ENCODE measurements around the gene TMEM245. TPM values are rescaled to one million over a fixed set of nuclear protein-coding genes. Genes with fewer than 3 reads are reported as not detected.

TMEM245 gene
- total RNA-seq, 1 experiment from 2014 or later: 34.8 TPM

DNA sequence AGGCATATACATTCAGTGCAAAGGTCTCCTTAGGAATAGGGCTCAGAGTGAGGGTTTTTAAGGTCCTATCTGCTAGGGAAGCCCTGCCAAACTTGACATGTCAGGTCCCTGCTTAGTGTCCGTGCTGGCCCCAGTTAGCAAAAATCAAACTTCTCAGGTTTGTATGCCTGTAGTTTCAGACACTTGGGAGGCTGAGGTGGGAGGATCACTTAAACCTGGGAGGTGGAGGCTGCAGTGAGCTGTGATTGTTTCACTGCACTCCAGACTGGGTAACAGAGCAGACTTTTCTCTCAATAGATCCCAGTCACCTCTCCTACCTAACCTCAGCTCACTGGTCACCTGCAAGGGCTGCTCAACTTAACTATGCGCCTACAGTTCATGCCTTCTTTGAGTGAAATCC is 18.7 kb upstream of the TMEM245 start:
- no TSS peak for BruUV-seq (replicated peaks)
- TF ChIP-seq, protein P1, sequence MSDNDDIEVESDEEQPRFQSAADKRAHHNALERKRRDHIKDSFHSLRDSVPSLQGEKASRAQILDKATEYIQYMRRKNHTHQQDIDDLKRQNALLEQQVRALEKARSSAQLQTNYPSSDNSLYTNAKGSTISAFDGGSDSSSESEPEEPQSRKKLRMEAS (IDR thresholded peaks at IDR 0.05): no peak
- no peak for TF ChIP-seq YY1 (IDR thresholded peaks at IDR 0.05; ENCODE audit: extremely low read depth, insufficient replicate concordance, low read depth, low read length)
- Histone ChIP-seq H3K9me2 (ENCODE audit: insufficient read depth) (no peaks in the 10 kb centered on the region), H3K4me3 (replicated peaks in 1 of 2; ENCODE audit: low read depth in 1 of 2, low read length in 2 of 2) (no peak overlapping the region), H3K9me3 (ENCODE audit: control insufficient read depth in 1 of 2, insufficient read depth in 1 of 2, low read depth in 1 of 2, low read length in 2 of 2) (no peaks in the 10 kb centered on the region), H3K4me1 (ENCODE audit: control insufficient read depth in 1 of 2, insufficient read depth in 2 of 2, low read length in 2 of 2) (no peaks in the 10 kb centered on the region), H3K27me3 (ENCODE audit: insufficient read depth, low read length) (no peaks in the 10 kb centered on the region), H3K36me3 (ENCODE audit: control insufficient read depth in 1 of 2, insufficient read depth in 2 of 2, low read length in 2 of 2) (no peaks in the 10 kb centered on the region), H3K27ac (ENCODE audit: low read depth, low read length) (no peak overlapping the region), H2AFZ (ENCODE audit: low read depth, low read length, poor library complexity, severe bottlenecking) (no peak overlapping the region), H3K9ac (ENCODE audit: low read length) (no peak overlapping the region), H4K20me1 (ENCODE audit: insufficient read depth) (no peaks in the 10 kb centered on the region), H3K4me2 (ENCODE audit: low read length) (no peak overlapping the region), H3K79me2 (ENCODE audit: insufficient read depth, low read length) (no peaks in the 10 kb centered on the region)
- ChIA-PET CTCF (no interaction called here), POLR2A (no interaction called here), RAD21 (ENCODE audit: low non-redundant PET in 1 of 2, low total read pairs in 2 of 2, uncharacterized antibody in 2 of 2, unreplicated experiment in 2 of 2) (no interaction called here)
- intact Hi-C loops (cut with micrococcal nuclease): no loop called here
- DNase-seq (ENCODE audit: low read depth, low spot score): no peak
- ATAC-seq: no peak

DNA sequence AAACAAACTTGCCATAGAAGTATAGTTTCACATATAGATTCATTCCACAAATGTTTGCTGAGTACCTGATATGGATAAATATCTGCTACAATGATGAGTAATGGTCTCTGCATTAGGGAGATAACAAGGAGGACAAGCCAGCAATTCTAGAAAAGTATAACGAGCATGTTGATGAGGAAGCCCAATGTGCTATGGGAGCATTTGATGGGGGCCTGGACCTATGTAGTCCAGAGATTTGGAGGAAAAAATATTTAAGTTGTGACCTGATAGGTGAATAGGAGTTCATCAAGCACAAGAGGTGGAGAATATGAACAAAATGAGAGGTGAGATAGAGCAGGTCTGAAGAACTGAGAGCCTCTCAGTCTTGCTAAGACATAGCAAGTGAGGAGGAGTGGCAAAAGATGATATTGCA is 14.4 kb upstream of the TMEM245 start:
- H3K27me3 ChIP-seq (ENCODE audit: insufficient read depth, low read length): no peaks in the 10 kb centered on the region
- no peaks in the 10 kb centered on the region for H4K20me1 ChIP-seq (ENCODE audit: insufficient read depth)
- no peaks in the 10 kb centered on the region for H3K9me3 ChIP-seq (ENCODE audit: control insufficient read depth in 1 of 2, insufficient read depth in 1 of 2, low read depth in 1 of 2, low read length in 2 of 2)
- H3K4me2 ChIP-seq (ENCODE audit: low read length): no peak overlapping the region
- ATAC-seq: no peak
- H3K9me2 ChIP-seq (ENCODE audit: insufficient read depth): no peaks in the 10 kb centered on the region
- H2AFZ ChIP-seq (ENCODE audit: low read depth, low read length, poor library complexity, severe bottlenecking): no peak overlapping the region
- RAD21 ChIA-PET (ENCODE audit: low non-redundant PET in 1 of 2, low total read pairs in 2 of 2, uncharacterized antibody in 2 of 2, unreplicated experiment in 2 of 2): no interaction called here
- TF ChIP-seq, protein P2, sequence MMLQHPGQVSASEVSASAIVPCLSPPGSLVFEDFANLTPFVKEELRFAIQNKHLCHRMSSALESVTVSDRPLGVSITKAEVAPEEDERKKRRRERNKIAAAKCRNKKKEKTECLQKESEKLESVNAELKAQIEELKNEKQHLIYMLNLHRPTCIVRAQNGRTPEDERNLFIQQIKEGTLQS (IDR thresholded peaks at IDR 0.05): no peak
- TF ChIP-seq TCF7L2 (IDR thresholded peaks at IDR 0.05; ENCODE audit: borderline replicate concordance, extremely low read depth, insufficient read depth, insufficient read length) (no peak), SP1 (IDR thresholded peaks at IDR 0.05; ENCODE audit: low read depth) (no peak), EGR1 (IDR thresholded peaks at IDR 0.05; ENCODE audit: low read depth) (no peak), POLR2A (IDR thresholded peaks at IDR 0.05; ENCODE audit: borderline replicate concordance, extremely low read depth, insufficient read depth, insufficient read length) (no peak), CBX3 (IDR thresholded peaks at IDR 0.05; ENCODE audit: low read depth) (no peak)
- TF ChIP-seq, protein P3, sequence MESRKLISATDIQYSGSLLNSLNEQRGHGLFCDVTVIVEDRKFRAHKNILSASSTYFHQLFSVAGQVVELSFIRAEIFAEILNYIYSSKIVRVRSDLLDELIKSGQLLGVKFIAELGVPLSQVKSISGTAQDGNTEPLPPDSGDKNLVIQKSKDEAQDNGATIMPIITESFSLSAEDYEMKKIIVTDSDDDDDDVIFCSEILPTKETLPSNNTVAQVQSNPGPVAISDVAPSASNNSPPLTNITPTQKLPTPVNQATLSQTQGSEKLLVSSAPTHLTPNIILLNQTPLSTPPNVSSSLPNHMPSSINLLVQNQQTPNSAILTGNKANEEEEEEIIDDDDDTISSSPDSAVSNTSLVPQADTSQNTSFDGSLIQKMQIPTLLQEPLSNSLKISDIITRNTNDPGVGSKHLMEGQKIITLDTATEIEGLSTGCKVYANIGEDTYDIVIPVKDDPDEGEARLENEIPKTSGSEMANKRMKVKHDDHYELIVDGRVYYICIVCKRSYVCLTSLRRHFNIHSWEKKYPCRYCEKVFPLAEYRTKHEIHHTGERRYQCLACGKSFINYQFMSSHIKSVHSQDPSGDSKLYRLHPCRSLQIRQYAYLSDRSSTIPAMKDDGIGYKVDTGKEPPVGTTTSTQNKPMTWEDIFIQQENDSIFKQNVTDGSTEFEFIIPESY (IDR thresholded peaks at IDR 0.05; ENCODE audit: extremely low read depth, insufficient replicate concordance, low read length): no peak
- H3K27ac ChIP-seq (ENCODE audit: low read depth, low read length): no peak overlapping the region
- intact Hi-C loops (cut with micrococcal nuclease): no loop called here
- DNase-seq (ENCODE audit: low read depth, low spot score): no peak
- H3K79me2 ChIP-seq (ENCODE audit: insufficient read depth, low read length): no peaks in the 10 kb centered on the region
- H3K4me3 ChIP-seq (replicated peaks in 1 of 2; ENCODE audit: low read depth in 1 of 2, low read length in 2 of 2): no peak overlapping the region
- H3K36me3 ChIP-seq (ENCODE audit: control insufficient read depth in 1 of 2, insufficient read depth in 2 of 2, low read length in 2 of 2): no peaks in the 10 kb centered on the region
- no peaks in the 10 kb centered on the region for H3K4me1 ChIP-seq (ENCODE audit: control insufficient read depth in 1 of 2, insufficient read depth in 2 of 2, low read length in 2 of 2)
- CTCF ChIA-PET: no interaction called here
- H3K9ac ChIP-seq (ENCODE audit: low read length): no peak overlapping the region
- POLR2A ChIA-PET: no interaction called here
- BruUV-seq (replicated peaks): no TSS peak
